DOHH2 (cell line): Measurements from ENCODE around the gene ARMC9.

ENCODE experiments used
- EZH2phosphoT487 ChIP-seq: fragments of 200-600 bp; sonication (generic); IDR thresholded peaks from 2 replicates; pipeline ENCODE4 v1.6.1; 2017; ENCODE audit warnings: borderline replicate concordance, mild to moderate bottlenecking, antibody characterized with exemption, low read length, moderate library complexity, mixed read lengths
- TF ChIP-seq, protein P1 (sequence below): fragments of 200-600 bp; sonication (generic); IDR thresholded peaks from one replicate; pipeline ENCODE4 v1.5.1; 2014; ENCODE audit warnings: antibody characterized with exemption, mild to moderate bottlenecking, low read depth, low read length; ENCODE audit not compliant: poor library complexity, severe bottlenecking

DNA sequence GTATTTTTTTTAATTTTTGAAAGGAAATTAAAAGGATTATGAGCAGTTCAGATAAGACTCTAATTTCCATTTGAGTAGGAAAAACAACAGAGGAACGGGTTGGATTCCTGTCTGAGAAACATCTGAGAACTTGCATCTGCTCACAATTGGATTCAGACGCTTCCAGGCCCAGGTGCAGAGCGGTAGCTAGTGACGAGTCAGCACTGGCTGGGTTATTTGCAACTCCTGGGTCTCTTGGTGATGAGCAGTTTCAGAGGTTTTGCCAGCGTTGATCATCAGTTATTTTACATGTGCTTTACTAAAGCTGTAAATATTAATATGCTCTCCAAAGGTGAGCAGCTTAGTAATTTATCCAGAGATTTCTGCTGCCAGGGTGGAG is 158.0 kb downstream of the ARMC9 start:
- TF ChIP-seq, protein P1, sequence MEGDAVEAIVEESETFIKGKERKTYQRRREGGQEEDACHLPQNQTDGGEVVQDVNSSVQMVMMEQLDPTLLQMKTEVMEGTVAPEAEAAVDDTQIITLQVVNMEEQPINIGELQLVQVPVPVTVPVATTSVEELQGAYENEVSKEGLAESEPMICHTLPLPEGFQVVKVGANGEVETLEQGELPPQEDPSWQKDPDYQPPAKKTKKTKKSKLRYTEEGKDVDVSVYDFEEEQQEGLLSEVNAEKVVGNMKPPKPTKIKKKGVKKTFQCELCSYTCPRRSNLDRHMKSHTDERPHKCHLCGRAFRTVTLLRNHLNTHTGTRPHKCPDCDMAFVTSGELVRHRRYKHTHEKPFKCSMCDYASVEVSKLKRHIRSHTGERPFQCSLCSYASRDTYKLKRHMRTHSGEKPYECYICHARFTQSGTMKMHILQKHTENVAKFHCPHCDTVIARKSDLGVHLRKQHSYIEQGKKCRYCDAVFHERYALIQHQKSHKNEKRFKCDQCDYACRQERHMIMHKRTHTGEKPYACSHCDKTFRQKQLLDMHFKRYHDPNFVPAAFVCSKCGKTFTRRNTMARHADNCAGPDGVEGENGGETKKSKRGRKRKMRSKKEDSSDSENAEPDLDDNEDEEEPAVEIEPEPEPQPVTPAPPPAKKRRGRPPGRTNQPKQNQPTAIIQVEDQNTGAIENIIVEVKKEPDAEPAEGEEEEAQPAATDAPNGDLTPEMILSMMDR: no peak
- TF ChIP-seq EZH2phosphoT487: no peak
